ENCODE data around the gene HCFC1R1. TPM values are rescaled to one million over a fixed set of nuclear protein-coding genes. Genes with fewer than 3 reads are reported as not detected.

HCFC1R1 gene
- total RNA-seq, 1 donor from 2014 or later, result 13.0 TPM

GRCh38 chr16:3035972-3036725, 12.4 kb upstream of the HCFC1R1 start:
- no peak for DNase-seq

DNA sequence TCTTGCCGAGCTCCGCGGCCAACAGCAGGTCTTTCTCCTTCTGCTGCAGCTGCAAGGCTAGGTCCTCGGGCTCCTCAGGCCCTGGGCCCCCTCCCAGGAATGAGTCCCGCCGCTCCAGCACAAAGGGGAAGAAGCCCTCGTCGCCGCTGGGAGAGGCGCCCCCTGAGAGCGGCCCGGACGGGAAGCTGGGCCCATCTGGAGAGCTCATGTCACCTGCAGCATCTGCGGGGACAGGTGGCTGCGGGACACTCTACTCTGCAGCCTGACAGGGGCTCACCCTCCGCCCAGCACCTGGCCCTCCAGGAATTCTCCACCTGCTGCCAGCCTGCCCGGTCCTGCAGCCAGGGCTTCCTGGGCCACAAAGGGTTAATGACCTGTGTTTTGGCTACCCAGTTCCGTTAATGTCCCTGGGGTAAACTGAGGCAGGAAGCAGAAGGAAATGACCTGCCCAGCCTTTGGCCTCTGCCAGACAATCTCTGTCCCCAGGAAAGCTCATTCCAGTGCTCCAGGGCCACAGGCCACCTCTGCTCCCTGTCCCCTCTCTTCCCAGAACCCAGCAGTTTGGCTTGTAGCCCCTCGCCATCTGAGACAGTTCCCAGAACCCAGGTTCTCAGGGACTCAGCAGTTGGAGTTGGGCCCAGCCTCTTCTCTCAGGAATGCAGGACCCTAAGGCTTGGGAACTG, 11.7 kb upstream of the HCFC1R1 start:
- DNase-seq, result no peak

- DNase-seq, result no peak
Observed at GRCh38 chr16:3032624-3033023, 8.9 kb upstream of the HCFC1R1 start.

- DNase-seq, result no peak
Observed at GRCh38 chr16:3030222-3031212, 6.8 kb upstream of the HCFC1R1 start.

- DNase-seq, result no peak
Observed at GRCh38 chr16:3029491-3030221, 5.9 kb upstream of the HCFC1R1 start.

DNA sequence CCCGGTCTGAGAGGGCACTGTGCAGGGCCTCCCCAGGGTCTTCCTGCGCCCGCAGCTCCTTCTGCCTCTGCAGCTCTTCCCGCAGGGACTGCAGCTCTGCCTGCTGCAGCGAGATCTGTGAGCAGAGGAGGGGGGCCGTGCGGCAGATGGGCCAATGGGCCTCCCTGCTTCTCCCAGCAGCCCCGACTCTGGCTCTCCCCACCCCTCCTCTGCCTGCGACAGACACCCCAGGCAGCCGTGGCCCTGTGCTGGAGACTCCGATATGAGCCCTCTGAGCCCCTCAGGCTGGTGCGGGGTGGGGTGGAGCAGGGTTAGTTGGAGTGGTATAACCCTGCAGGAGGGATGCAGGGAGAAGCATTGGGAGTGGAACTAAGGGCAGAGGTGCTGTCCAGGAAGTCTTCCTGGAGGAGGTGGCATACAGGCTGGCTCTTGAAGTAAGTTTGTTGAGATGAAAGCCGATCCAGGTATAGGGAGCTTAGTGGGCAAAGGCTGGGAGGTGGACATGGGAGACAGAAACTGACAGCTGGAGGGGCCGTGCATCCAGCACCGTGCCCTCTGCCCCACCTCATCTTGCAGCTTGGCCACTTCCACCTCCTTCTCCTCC, 5.1 kb upstream of the HCFC1R1 start:
- DNase-seq, result no peak

- peak; percentile 90 for DNase-seq
Observed at GRCh38 chr16:3027983-3028715, 4.4 kb upstream of the HCFC1R1 start.

GRCh38 chr16:3027489-3027795, 3.7 kb upstream of the HCFC1R1 start:
- DNase-seq, result no peak

DNA sequence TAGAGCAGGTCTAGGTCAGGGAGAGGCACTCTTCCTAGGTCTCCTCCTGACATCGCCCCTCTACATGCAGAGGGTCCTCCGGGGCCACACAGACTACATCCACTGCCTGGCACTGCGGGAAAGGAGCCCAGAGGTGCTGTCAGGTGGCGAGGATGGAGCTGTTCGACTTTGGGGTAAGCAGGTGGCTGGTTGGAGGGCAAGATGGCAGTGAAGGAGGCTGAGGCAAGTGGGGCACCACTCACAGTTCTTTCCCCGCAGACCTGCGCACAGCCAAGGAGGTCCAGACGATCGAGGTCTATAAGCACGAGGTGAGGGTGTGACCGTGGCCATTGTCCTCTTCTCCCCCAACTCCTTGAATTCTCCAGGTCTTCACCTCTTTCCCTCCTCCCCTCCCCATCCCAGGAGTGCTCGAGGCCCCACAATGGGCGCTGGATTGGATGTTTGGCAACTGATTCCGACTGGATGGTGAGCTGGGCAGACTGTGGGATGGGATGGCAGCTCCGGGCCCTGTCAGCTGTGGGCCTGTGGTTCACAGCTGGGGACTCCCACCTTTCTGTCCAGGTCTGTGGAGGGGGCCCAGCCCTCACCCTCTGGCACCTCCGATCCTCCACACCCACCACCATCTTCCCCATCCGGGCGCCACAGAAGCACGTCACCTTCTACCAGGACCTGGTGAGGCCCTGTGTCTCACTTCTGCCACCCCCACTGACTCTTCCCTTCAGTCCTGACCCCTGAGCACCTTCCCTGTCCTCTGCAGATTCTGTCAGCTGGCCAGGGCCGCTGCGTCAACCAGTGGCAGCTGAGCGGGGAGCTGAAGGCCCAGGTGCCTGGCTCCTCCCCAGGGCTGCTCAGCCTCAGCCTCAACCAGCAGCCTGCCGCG, 3.1 kb upstream of the HCFC1R1 start:
- DNase-seq, result no peak

DNA sequence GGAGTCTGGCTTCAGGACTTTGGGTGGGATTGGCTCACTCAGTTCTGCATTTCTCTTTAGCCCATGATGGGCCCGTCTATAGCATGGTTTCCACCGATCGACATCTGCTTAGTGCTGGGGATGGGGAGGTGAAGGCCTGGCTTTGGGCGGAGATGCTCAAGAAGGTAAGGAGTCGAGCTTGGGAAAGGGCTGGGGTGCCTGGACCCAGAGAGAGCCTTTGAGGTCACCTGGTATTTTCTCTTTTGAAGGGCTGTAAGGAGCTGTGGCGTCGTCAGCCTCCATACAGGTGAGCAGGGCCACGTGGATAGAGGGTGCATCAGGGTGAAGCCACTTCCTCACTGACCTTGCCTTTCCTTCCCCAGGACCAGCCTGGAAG, 2.2 kb upstream of the HCFC1R1 start:
- DNase-seq, result no peak

- no peak for DNase-seq
Observed at GRCh38 chr16:3025032-3026002, 1.6 kb upstream of the HCFC1R1 start.

DNA sequence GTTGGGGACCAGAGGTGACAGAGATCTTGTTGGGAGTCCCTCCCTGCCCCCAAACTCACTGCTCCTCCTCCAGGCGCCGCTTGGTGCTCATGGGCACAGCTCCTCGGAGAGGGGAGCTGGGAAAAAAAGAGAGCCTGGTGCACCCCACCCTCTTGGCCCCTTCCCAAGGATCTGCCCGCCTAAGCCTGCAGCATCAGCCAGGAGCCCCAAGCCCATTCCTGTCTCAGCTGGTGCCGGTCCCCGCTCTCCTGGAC, 400 bp downstream of the HCFC1R1 start:
- DNase-seq, result peak; percentile 79

DNA sequence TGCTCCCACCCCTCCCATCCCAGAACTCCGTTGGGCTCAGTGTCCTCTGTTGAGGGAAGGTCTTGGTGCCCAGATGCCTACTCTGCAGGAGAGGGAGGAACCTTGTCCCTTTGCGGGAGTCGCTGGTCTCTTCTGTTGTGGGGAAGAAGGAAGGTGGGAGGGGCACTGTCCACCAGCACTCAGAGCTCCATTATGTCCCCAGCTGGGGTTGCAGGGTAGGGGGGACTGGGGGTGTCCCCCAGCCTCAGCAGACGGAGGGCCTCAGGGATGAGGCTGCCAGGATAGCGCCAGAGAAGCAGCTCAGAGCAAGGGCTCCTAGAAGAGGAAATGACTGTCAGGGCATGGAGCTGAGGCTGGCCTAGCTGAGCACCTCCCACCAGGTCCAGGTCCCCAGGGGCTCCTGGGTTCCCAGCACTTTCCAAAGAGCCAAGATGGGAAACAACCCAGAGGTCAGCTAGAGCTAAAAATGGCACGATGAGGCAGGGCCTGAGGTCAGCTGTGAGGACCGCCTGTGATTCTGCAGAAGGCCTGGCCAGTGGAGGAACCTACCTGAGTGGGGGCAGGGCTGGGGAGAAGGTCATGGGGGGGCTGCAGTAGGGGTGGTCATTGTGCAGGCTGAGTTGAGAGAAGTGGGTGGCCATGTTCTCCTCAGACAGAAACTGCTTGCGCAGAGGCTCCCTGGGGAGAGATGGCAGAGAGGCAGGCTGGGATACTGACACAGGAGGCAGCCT, 893 bp downstream of the HCFC1R1 start:
- no peak for DNase-seq

DNA sequence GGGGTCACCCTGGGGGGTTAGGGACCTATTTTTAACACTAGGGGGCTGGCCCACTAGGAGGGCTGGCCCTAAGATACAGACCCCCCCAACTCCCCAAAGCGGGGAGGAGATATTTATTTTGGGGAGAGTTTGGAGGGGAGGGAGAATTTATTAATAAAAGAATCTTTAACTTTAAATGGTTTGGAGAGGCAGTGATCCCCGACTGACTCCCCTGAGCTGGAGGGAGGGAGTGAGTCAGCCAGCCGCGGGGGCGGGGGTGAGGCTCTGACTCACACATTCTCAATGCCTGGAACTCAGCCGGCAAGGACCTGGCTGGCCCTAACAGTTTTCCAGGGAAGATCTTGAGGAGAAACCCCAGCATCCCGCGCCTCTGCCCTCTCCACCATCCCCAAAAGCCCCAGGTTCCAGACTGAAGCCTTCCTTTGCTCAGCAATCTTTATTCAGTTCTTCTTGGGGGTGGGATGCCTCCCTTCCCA, 1.5 kb downstream of the HCFC1R1 start:
- DNase-seq, result peak; percentile 93

DNA sequence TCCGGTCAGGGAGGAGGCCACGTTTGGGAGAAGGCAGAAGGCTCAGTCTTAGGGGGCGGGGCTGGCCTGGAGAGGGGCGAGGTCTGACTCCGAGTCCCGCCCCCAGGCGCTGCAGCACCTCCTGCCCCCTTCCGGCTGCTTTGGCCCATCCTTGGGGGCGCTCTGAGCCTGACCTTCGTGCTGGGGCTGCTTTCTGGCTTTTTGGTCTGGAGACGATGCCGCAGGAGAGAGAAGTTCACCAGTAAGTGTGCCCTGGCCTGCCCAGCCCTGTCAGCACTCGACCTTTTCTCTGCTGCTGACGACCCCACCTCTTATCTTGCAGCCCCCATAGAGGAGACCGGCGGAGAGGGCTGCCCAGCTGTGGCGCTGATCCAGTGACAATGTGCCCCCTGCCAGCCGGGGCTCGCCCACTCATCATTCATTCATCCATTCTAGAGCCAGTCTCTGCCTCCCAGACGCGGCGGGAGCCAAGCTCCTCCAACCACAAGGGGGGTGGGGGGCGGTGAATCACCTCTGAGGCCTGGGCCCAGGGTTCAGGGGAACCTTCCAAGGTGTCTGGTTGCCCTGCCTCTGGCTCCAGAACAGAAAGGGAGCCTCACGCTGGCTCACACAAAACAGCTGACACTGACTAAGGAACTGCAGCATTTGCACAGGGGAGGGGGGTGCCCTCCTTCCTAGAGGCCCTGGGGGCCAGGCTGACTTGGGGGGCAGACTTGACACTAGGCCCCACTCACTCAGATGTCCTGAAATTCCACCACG, 2.1 kb downstream of the HCFC1R1 start:
- DNase-seq, result peak; percentile 90

DNA sequence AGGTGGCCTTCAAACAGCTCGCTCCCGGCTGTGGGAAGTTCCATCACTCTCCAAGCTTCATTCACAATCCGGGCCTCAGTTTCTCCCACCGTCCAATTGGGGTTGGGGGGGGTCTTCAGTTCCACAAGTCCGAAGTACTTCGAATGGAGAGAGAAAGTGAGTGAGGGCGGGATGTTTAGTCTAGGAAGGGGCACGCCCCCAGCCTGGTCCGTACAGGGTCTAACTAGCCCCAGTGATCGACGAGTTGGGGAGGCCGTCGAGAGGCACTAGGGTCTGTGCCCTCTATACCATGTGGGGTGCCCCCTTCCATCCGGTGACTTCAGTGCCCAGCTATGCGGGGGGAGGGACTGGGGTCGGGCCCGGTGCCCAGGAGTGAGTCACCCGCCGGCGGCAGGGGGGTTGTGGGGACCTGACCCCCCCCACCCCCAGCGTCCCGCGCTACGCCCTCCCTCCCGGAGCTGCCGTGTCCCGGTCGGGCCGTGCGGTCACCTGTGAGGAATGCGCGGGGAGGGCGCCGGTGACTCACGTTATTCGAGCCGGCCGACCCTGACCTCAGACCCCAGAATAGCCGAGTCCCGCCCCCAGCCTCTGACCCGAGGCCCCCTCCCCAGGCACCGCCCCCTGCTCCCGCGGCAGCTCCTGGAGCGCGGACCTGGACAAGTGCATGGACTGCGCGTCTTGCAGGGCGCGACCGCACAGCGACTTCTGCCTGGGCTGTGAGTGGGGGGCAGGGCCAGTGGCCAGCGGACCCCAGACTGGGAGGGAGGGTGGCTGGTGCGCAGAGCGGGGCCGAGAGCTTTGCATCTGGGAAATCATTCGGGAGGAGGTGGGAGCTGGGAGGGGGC, 2.9 kb downstream of the HCFC1R1 start:
- peak; percentile 78 for DNase-seq

DNA sequence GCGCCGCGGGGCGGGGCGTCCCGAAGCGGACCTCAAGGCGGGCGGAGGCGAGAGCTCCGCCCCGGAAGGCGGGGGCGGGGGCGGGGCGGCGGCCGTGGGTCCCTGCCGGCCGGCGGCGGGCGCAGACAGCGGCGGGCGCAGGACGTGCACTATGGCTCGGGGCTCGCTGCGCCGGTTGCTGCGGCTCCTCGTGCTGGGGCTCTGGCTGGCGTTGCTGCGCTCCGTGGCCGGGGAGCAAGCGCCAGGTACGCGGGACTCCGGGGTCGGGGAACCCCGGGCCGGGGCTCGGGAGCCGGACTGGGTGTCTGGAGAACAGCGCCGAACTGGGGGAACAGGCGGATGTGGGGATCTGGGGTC, 3.5 kb downstream of the HCFC1R1 start, which contains the start of gene TNFRSF12A:
TSS of gene TNFRSF12A (plus strand) at position 122 of the 357 bp plus-strand sequence. CDS start at position 152, 30 bp downstream.
- DNase-seq, result peak; percentile 90

All from tongue (tissue), 2 donors.